Neural progenitor cell (in vitro differentiated cells): ENCODE measurements around the gene RUNX1.

ENCODE experiments used
- CTCF ChIP-seq: fragments of 200-600 bp; sonication (generic); IDR thresholded peaks from 2 replicates; pipeline ENCODE4 v1.5.1; 2017; ENCODE audit warnings: antibody characterized with exemption, mild to moderate bottlenecking
- EZH2 ChIP-seq: fragments of 200-600 bp; sonication (generic); IDR thresholded peaks from 2 replicates; pipeline ENCODE4 v1.6.1; 2017; ENCODE audit warnings: antibody characterized with exemption, mild to moderate bottlenecking, moderate library complexity

GRCh38 chr21:34820051-34820450 is 229.1 kb downstream of the RUNX1 start:
- TF ChIP-seq CTCF (no peak), EZH2 (no peak)
